MM.1S (cell line): Measurements from ENCODE around the gene ABCB8.

ENCODE experiments used
- DNase-seq: peaks from one replicate; pipeline ENCODE4 v3.0.0-alpha.2; 2015
- H2AFZ ChIP-seq: fragments of 300-600 bp; sonication (generic); 2 replicates; pipeline ENCODE4 v1.6.0; 2016; ENCODE audit warnings: antibody characterized with exemption, low read length
- H3F3A ChIP-seq: fragments of 300-600 bp; sonication (generic); 2 replicates; pipeline ENCODE4 v1.6.1; 2016; ENCODE audit warnings: mild to moderate bottlenecking, antibody characterized with exemption, low read length, moderate library complexity, mixed read lengths; ENCODE audit not compliant: insufficient read depth
- H3K27ac ChIP-seq: fragments of 300-600 bp; sonication (generic); 2 replicates; pipeline ENCODE4 v1.5.1; 2016; ENCODE audit warnings: mild to moderate bottlenecking, low read length
- H3K27me3 ChIP-seq: fragments of 300-600 bp; sonication (generic); replicated peaks from 2 replicates; pipeline ENCODE4 v1.6.0; 2016; ENCODE audit warnings: low read length; ENCODE audit not compliant: insufficient read depth
- H3K36me3 ChIP-seq: fragments of 300-600 bp; sonication (generic); replicated peaks from 2 replicates; pipeline ENCODE4 v1.6.1; 2016; ENCODE audit warnings: mild to moderate bottlenecking, low read length, mixed read lengths; ENCODE audit not compliant: insufficient read depth
- H3K4me1 ChIP-seq: fragments of 300-600 bp; sonication (generic); 2 replicates; pipeline ENCODE4 v1.6.1; 2016; ENCODE audit warnings: low read length, mixed read lengths
- H3K4me2 ChIP-seq: fragments of 300-600 bp; sonication (generic); 2 replicates; pipeline ENCODE4 v1.6.0; 2016; ENCODE audit warnings: low read depth, low read length
- H3K4me3 ChIP-seq: fragments of 300-600 bp; sonication (generic); 2 replicates; pipeline ENCODE4 v1.5.1; 2016; ENCODE audit warnings: low read length, mixed read lengths
- H3K79me2 ChIP-seq: fragments of 300-600 bp; sonication (generic); 2 replicates; pipeline ENCODE4 v1.6.1; 2016; ENCODE audit warnings: mixed run types, low read length, mixed read lengths
- H3K9ac ChIP-seq: fragments of 300-600 bp; sonication (generic); 2 replicates; pipeline ENCODE4 v1.6.1; 2016; ENCODE audit warnings: low read length, mixed read lengths
- H3K9me2 ChIP-seq: fragments of 300-600 bp; sonication (generic); replicated peaks from 2 replicates; pipeline ENCODE4 v1.6.1; 2016; ENCODE audit warnings: mild to moderate bottlenecking, low read length, mixed read lengths; ENCODE audit not compliant: insufficient read depth
- H3K9me3 ChIP-seq: fragments of 300-600 bp; sonication (generic); replicated peaks from 2 replicates; pipeline ENCODE4 v1.6.1; 2016; ENCODE audit warnings: mild to moderate bottlenecking, low read length, mixed read lengths; ENCODE audit not compliant: insufficient read depth
- H4K20me1 ChIP-seq: fragments of 300-600 bp; sonication (generic); 2 replicates; pipeline ENCODE4 v1.6.1; 2016; ENCODE audit warnings: mild to moderate bottlenecking, low read length, moderate library complexity, mixed read lengths; ENCODE audit not compliant: insufficient read depth
- EZH2 ChIP-seq: fragments of 300-600 bp; sonication (generic); optimal IDR thresholded peaks from 2 replicates; pipeline ENCODE3; 2017; ENCODE audit warnings: low read depth, mild to moderate bottlenecking, antibody characterized with exemption, low read length, mixed read lengths
- EZH2phosphoT487 ChIP-seq: fragments of 300-600 bp; sonication (generic); IDR thresholded peaks from 2 replicates; pipeline ENCODE4 v1.6.1; 2018; ENCODE audit warnings: antibody characterized with exemption, low read length
- TF ChIP-seq, protein P1 (sequence below): fragments of 300-600 bp; sonication (generic); IDR thresholded peaks from 2 replicates; pipeline ENCODE4 v1.5.1; 2016; ENCODE audit warnings: antibody characterized with exemption, low read length, mixed read lengths

The ABCB8 gene

DNA sequence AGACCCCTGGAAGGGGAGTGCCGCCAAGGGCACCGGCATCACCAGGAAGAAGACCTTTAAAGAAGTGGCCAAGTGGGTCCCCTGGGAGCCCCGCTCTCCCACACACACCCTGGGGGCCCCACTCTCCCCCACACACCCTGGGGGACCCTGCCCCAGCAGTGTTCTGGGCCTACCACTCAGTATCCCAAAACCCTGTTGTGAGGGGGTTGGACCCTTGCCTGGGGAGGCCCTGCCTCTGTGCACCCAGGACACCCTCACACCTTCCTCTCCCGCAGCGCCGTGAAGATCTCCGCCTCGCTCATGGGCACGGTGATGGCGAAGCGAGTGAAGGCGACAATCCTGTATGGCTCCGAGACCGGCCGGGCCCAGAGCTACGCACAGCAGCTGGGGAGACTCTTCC is 26.7 kb upstream of the ABCB8 start:
- Histone ChIP-seq H4K20me1 (no peaks in the 10 kb centered on the region), H2AFZ (no peak overlapping the region), H3K9me3 (no peaks in the 10 kb centered on the region), H3K4me2 (no peak overlapping the region), H3K9me2 (no peaks in the 10 kb centered on the region), H3F3A (no peaks in the 10 kb centered on the region), H3K4me1 (no peaks in the 10 kb centered on the region), H3K36me3 (no peaks in the 10 kb centered on the region), H3K4me3 (no peak overlapping the region), H3K79me2 (no peaks in the 10 kb centered on the region), H3K27ac (no peak overlapping the region), H3K9ac (no peak overlapping the region), H3K27me3 (peaks cover 15% of the 10 kb centered on the region)
- no peak for TF ChIP-seq EZH2
- no peak for TF ChIP-seq EZH2phosphoT487
- TF ChIP-seq, protein P1, sequence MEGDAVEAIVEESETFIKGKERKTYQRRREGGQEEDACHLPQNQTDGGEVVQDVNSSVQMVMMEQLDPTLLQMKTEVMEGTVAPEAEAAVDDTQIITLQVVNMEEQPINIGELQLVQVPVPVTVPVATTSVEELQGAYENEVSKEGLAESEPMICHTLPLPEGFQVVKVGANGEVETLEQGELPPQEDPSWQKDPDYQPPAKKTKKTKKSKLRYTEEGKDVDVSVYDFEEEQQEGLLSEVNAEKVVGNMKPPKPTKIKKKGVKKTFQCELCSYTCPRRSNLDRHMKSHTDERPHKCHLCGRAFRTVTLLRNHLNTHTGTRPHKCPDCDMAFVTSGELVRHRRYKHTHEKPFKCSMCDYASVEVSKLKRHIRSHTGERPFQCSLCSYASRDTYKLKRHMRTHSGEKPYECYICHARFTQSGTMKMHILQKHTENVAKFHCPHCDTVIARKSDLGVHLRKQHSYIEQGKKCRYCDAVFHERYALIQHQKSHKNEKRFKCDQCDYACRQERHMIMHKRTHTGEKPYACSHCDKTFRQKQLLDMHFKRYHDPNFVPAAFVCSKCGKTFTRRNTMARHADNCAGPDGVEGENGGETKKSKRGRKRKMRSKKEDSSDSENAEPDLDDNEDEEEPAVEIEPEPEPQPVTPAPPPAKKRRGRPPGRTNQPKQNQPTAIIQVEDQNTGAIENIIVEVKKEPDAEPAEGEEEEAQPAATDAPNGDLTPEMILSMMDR = no peak
- no peak for DNase-seq

DNA sequence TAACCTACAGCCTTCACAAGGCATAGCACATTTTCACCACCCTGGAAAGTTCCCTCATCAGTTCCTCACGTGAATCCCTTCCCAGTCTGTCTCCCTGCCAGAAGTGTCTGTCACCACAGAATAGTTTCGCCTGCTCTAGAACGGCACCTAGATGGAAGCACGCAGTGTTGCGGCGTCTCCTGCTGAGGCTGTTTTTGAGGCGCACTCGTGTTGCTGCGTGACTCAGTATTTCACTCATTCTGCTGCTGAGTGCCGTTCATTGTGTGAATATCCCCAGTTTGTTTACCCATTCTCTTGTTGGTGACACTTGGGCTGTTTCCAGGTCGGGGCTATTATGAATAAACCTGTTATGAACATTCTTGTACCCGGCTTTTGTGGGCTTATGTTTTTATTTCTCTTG is 24.7 kb upstream of the ABCB8 start:
- H3K4me2 ChIP-seq = no peak overlapping the region
- H4K20me1 ChIP-seq = no peaks in the 10 kb centered on the region
- no peak for DNase-seq
- H3K9ac ChIP-seq = no peak overlapping the region
- TF ChIP-seq, protein P1 = no peak
- TF ChIP-seq EZH2phosphoT487 = no peak
- no peak for TF ChIP-seq EZH2
- no peaks in the 10 kb centered on the region for H3K79me2 ChIP-seq
- H3K9me2 ChIP-seq = no peaks in the 10 kb centered on the region
- H3F3A ChIP-seq = no peaks in the 10 kb centered on the region
- H3K27me3 ChIP-seq = 0 out of 2 replicates have a peak, but pooled peaks cover 3% of the 10 kb centered on the region
- H3K9me3 ChIP-seq = no peaks in the 10 kb centered on the region
- H3K27ac ChIP-seq = no peak overlapping the region
- no peak overlapping the region for H3K4me3 ChIP-seq
- no peak overlapping the region for H2AFZ ChIP-seq
- no peaks in the 10 kb centered on the region for H3K4me1 ChIP-seq
- H3K36me3 ChIP-seq = no peaks in the 10 kb centered on the region

DNA sequence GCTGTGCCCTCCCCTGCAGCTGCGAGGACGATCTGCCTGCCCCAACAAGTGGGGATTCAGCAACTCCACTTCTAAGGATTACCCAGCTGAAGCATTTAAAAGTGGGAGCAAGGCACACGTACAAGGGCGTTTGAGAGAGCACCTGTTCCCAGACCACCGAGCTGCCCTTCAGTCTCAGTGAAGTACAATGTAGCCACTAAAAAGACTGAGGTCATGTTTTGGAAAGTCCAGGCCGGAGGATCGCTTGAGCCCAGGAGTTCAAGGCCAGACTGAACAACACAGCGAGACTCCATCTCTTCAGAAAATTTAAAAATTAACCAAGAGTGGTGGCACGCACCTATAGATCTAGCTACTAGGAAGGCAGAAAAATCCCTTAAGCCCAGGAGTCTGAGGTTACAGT is 22.7 kb upstream of the ABCB8 start:
- no peaks in the 10 kb centered on the region for H4K20me1 ChIP-seq
- H3K4me3 ChIP-seq = no peak overlapping the region

More for the DNA sequence above, 22.7 kb upstream of the ABCB8 start:
- Histone ChIP-seq H3K27ac (no peak overlapping the region), H3K9me2 (no peaks in the 10 kb centered on the region), H3K36me3 (no peaks in the 10 kb centered on the region), H3K27me3 (no peaks in the 10 kb centered on the region), H3K9ac (no peak overlapping the region), H3K9me3 (no peaks in the 10 kb centered on the region), H3K4me2 (no peak overlapping the region), H3K79me2 (no peaks in the 10 kb centered on the region), H3F3A (no peaks in the 10 kb centered on the region), H2AFZ (no peak overlapping the region), H3K4me1 (no peaks in the 10 kb centered on the region)
- TF ChIP-seq, protein P1 = no peak
- no peak for TF ChIP-seq EZH2phosphoT487
- TF ChIP-seq EZH2 = no peak
- DNase-seq = no peak
